Activated naive CD4-positive, alpha-beta T cell treated with anti-CD3 and anti-CD28 coated beads, Interleukin-2, amount 10 ng/mL, durations not matched to agents 7 days and 5 days (primary cell): ENCODE results near the gene HLA-C.
A peak's percentile ranks its signal among the peaks of the same experiment; 100 is the strongest.

Experiments used
- CTCF ChIA-PET: fragments of 350-600 bp; sonication (Branson Sonifier 250); formaldehyde crosslinking; loops from one replicate; lab custom pipeline; 2021; ENCODE audit warnings: antibody characterized with exemption; lab: Charles Lee
- DNase-seq: peaks from one replicate; pipeline ENCODE4 v3.0.0-alpha.2; 2020
- H3K27ac Mint-ChIP-seq: one replicate; pipeline ENCODE4 v1.8.0; 2021; ENCODE audit warnings: mild to moderate bottlenecking, moderate library complexity, mixed read lengths
- H3K27me3 Mint-ChIP-seq: one replicate; pipeline ENCODE4 v1.8.0; 2021; ENCODE audit warnings: mild to moderate bottlenecking, mixed read lengths
- H3K36me3 Mint-ChIP-seq: one replicate; pipeline ENCODE4 v1.8.0; 2021; ENCODE audit warnings: mixed read lengths
- H3K4me1 Mint-ChIP-seq: one replicate; pipeline ENCODE4 v1.8.0; 2021; ENCODE audit warnings: mixed read lengths
- H3K4me3 Mint-ChIP-seq: one replicate; pipeline ENCODE4 v1.8.0; 2021; ENCODE audit warnings: mild to moderate bottlenecking, moderate library complexity, mixed read lengths
- H3K9me3 Mint-ChIP-seq: one replicate; pipeline ENCODE4 v1.8.0; 2021; ENCODE audit warnings: mixed read lengths

Gene HLA-C

GRCh38 chr6:31271641-31272357 lies at the start of gene HLA-C:
Gene HLA-C, minus strand, starts transcription at chr6:31272092. Its CDS starts 21 bp downstream, at chr6:31272071.
- Mint-ChIP-seq H3K27me3 (peaks cover 16% of the 10 kb centered on the region), H3K9me3 (no peaks in the 10 kb centered on the region), H3K36me3 (peaks cover 48% of the 10 kb centered on the region), H3K27ac (peak within 1 kb of the TSS; percentile 99), H3K4me3 (peak within 1 kb of the TSS; percentile 93), H3K4me1 (peaks cover 55% of the 10 kb centered on the region)
- CTCF ChIA-PET, result interaction anchor here (1.0 to 1.6 kb wide), 2 partner anchors 95 to 105 kb away, joined by 3 to 8 read pairs; no protein-coding TSS in a partner anchor
- DNase-seq, result peak; percentile 95

- H3K4me3 Mint-ChIP-seq, result no peak overlapping the region
- H3K4me1 Mint-ChIP-seq, result no peaks in the 10 kb centered on the region
- no peaks in the 10 kb centered on the region for H3K9me3 Mint-ChIP-seq
- no peaks in the 10 kb centered on the region for H3K36me3 Mint-ChIP-seq
- no peak for DNase-seq
- H3K27ac Mint-ChIP-seq, result no peak overlapping the region
- H3K27me3 Mint-ChIP-seq, result peaks cover 60% of the 10 kb centered on the region
- CTCF ChIA-PET, result no interaction called here
Measured at GRCh38 chr6:31321005-31321707, 49.3 kb upstream of the HLA-C start.

DNA sequence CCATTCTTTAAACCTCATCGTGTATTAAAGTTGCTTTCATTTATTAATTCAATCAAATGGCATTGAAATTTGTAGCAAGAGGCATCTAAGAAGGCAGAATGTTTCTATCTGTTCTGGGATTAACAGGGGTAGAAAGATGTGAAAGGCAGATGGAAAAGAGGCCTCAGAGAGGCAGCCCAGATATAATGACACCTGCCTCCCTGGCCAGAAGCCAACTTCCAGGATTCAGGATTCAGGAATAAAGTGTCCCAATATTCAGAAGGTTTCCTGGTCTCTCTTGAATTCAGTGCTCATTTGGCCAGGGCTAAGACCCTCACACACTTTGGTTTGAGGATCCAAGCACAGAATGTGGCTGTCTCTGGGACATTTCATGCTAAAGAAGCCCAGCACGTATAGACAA lies 45.1 kb upstream of the HLA-C start:
- H3K27ac Mint-ChIP-seq, result no peak overlapping the region
- CTCF ChIA-PET, result no interaction called here

DNA sequence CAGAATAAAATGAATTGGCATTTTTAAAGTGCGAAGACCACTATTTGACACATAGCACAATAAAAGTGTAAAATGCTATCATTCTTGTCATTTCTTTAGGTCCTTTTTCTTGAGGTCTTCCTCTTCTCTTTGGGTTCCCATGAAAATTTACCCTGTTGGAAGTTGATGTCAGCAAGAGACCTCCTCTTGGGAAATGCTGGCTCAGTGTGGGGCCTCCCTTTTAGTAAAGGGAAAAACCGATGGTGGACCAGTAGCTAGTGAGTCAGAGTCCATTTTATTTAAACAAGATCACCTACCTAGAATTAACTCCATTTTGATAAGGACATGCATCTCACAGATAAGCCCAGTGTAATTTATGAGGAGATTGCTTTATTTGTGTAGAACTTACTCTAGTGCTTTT lies 37.7 kb upstream of the HLA-C start:
- no peak overlapping the region for H3K4me3 Mint-ChIP-seq
- no peaks in the 10 kb centered on the region for H3K36me3 Mint-ChIP-seq
- peaks cover 37% of the 10 kb centered on the region for H3K27me3 Mint-ChIP-seq
- no peaks in the 10 kb centered on the region for H3K9me3 Mint-ChIP-seq
- CTCF ChIA-PET, result no interaction called here
- no peak overlapping the region for H3K27ac Mint-ChIP-seq
- DNase-seq, result no peak
- H3K4me1 Mint-ChIP-seq, result peaks cover 4% of the 10 kb centered on the region

More for the DNA sequence above, 45.1 kb upstream of the HLA-C start:
- no peak for DNase-seq
- Mint-ChIP-seq H3K27me3 (peaks cover 41% of the 10 kb centered on the region), H3K36me3 (no peaks in the 10 kb centered on the region), H3K9me3 (no peaks in the 10 kb centered on the region), H3K4me1 (no peaks in the 10 kb centered on the region), H3K4me3 (no peak overlapping the region)

- CTCF ChIA-PET, result interaction anchor here (0.5 kb wide), 1 partner anchor 116 kb away, joined by 4 read pairs; no protein-coding TSS in a partner anchor
- H3K27me3 Mint-ChIP-seq, result peaks cover 40% of the 10 kb centered on the region
Measured at GRCh38 chr6:31308845-31309175, 36.9 kb upstream of the HLA-C start.

GRCh38 chr6:31308050-31308844 lies 36.4 kb upstream of the HLA-C start:
- Mint-ChIP-seq H3K4me1 (peaks cover 4% of the 10 kb centered on the region), H3K27me3 (peaks cover 44% of the 10 kb centered on the region), H3K27ac (no peak overlapping the region), H3K9me3 (no peaks in the 10 kb centered on the region), H3K36me3 (no peaks in the 10 kb centered on the region), H3K4me3 (peak overlapping the region; percentile 66)
- peak; percentile 65 for DNase-seq
- CTCF ChIA-PET, result interaction anchor here (0.5 kb wide), 1 partner anchor 116 kb away, joined by 4 read pairs; no protein-coding TSS in a partner anchor

More at GRCh38 chr6:31308845-31309175, 36.9 kb upstream of the HLA-C start:
- H3K36me3 Mint-ChIP-seq, result no peaks in the 10 kb centered on the region
- peak overlapping the region; percentile 66 for H3K4me3 Mint-ChIP-seq
- no peak for DNase-seq
- H3K27ac Mint-ChIP-seq, result no peak overlapping the region
- no peaks in the 10 kb centered on the region for H3K9me3 Mint-ChIP-seq
- H3K4me1 Mint-ChIP-seq, result peaks cover 4% of the 10 kb centered on the region

DNA sequence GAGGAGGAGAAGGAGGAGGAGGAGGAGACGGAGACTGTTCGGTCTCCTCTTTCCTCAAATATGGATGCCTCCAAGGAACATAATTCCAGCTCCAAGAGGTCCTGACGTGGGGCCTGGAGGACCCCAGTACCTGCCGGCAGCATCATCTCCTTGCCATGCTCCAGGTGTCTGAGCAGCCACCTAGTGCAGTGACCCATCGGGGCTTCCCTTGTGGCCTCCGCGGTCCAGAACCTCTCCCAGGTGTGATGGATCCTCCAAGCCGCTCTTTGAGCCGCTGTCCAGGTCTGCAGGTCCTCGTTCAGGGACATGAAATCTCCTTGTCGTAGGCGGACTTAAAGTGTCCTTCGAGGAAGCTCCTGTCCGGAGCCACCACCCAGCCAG lies 35.8 kb upstream of the HLA-C start:
- Mint-ChIP-seq H3K36me3 (no peaks in the 10 kb centered on the region), H3K4me3 (peak overlapping the region; percentile 66), H3K27me3 (peaks cover 43% of the 10 kb centered on the region), H3K27ac (no peak overlapping the region), H3K4me1 (peaks cover 4% of the 10 kb centered on the region), H3K9me3 (no peaks in the 10 kb centered on the region)
- no peak for DNase-seq
- CTCF ChIA-PET, result interaction anchor here (0.7 kb wide), 1 partner anchor 59 kb away, joined by 4 read pairs; no protein-coding TSS in a partner anchor

DNA sequence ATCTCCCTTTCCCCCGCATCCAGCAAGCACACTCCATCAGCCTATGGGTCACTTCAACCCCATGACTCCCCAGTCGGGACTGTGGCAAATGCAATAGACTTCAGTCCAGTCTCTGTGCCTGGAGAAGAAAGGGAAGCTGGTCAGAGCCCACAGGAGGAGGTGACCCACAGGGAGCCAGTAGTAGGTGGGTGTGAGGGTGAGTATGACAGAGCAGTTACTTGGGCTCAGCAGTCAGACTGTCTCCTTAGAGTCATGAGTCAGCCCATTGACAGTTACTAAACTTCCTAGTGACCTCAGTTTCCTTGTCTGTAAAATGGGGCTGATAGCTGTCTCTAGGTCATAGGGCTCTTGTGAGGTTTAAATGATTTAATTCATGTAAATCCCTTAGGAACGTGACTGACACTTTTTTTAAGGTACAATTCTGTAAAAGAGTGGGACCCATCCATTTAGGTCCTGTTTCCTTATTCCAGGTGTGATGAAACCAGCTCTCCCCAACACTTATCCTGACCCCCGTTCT lies 33.9 kb upstream of the HLA-C start:
- no peak for DNase-seq
- Mint-ChIP-seq H3K36me3 (no peaks in the 10 kb centered on the region), H3K4me3 (no peak overlapping the region), H3K27ac (no peak overlapping the region), H3K27me3 (peaks cover 43% of the 10 kb centered on the region), H3K9me3 (no peaks in the 10 kb centered on the region), H3K4me1 (peaks cover 4% of the 10 kb centered on the region)
- CTCF ChIA-PET, result no interaction called here

DNA sequence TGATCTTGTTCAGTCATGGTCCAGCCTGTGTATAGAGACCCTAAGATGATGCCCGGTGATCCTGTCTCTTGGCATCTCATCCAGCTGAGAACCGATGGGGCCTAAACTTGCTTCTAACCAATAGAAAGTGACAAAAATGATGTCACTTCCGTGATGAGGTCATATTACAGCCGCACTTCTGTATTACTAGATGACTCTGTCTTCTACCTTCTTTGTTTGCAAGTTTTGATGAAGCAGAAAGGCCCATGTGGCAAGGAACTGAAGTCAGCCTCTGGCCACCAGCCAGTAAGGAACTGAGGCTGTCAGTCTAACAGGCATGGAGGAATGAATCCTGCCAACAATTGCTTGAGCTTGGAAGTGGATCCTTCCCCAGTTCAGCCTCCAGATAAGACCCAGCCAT lies 32.8 kb upstream of the HLA-C start:
- CTCF ChIA-PET, result interaction anchor here (1.0 kb wide), 2 partner anchors 13 to 73 kb away, joined by 3 to 4 read pairs; no protein-coding TSS in a partner anchor
- no peaks in the 10 kb centered on the region for H3K36me3 Mint-ChIP-seq
- H3K9me3 Mint-ChIP-seq, result no peaks in the 10 kb centered on the region
- peaks cover 43% of the 10 kb centered on the region for H3K27me3 Mint-ChIP-seq
- H3K27ac Mint-ChIP-seq, result no peak overlapping the region
- no peak for DNase-seq
- no peak overlapping the region for H3K4me3 Mint-ChIP-seq
- peaks cover 4% of the 10 kb centered on the region for H3K4me1 Mint-ChIP-seq

- H3K9me3 Mint-ChIP-seq, result no peaks in the 10 kb centered on the region
- peaks cover 39% of the 10 kb centered on the region for H3K27me3 Mint-ChIP-seq
- H3K4me1 Mint-ChIP-seq, result no peaks in the 10 kb centered on the region
- no peaks in the 10 kb centered on the region for H3K36me3 Mint-ChIP-seq
- no peak overlapping the region for H3K4me3 Mint-ChIP-seq
- CTCF ChIA-PET, result no interaction called here
- no peak overlapping the region for H3K27ac Mint-ChIP-seq
- DNase-seq, result no peak
Measured at GRCh38 chr6:31300797-31301196, 28.9 kb upstream of the HLA-C start.

- DNase-seq, result no peak
- peaks cover 34% of the 10 kb centered on the region for H3K27me3 Mint-ChIP-seq
Measured at GRCh38 chr6:31299947-31300346, 28.1 kb upstream of the HLA-C start.

GRCh38 chr6:31299511-31299910 lies 27.6 kb upstream of the HLA-C start:
- H3K4me1 Mint-ChIP-seq, result no peaks in the 10 kb centered on the region
- H3K27ac Mint-ChIP-seq, result no peak overlapping the region
- DNase-seq, result no peak
- H3K36me3 Mint-ChIP-seq, result no peaks in the 10 kb centered on the region
- H3K27me3 Mint-ChIP-seq, result peaks cover 34% of the 10 kb centered on the region
- H3K9me3 Mint-ChIP-seq, result no peaks in the 10 kb centered on the region
- CTCF ChIA-PET, result no interaction called here
- H3K4me3 Mint-ChIP-seq, result no peak overlapping the region

More at GRCh38 chr6:31299947-31300346, 28.1 kb upstream of the HLA-C start:
- Mint-ChIP-seq H3K27ac (no peak overlapping the region), H3K4me1 (no peaks in the 10 kb centered on the region), H3K9me3 (no peaks in the 10 kb centered on the region), H3K36me3 (no peaks in the 10 kb centered on the region), H3K4me3 (no peak overlapping the region)
- CTCF ChIA-PET, result no interaction called here

GRCh38 chr6:31294056-31294455 lies 22.2 kb upstream of the HLA-C start:
- CTCF ChIA-PET, result interaction anchor here (1.1 kb wide), 1 partner anchor 8 kb away, joined by 5 read pairs; no protein-coding TSS in a partner anchor
- Mint-ChIP-seq H3K27me3 (peaks cover 29% of the 10 kb centered on the region), H3K4me3 (no peak overlapping the region), H3K9me3 (no peaks in the 10 kb centered on the region), H3K27ac (no peak overlapping the region), H3K36me3 (no peaks in the 10 kb centered on the region), H3K4me1 (peaks cover 3% of the 10 kb centered on the region)
- no peak for DNase-seq

DNA sequence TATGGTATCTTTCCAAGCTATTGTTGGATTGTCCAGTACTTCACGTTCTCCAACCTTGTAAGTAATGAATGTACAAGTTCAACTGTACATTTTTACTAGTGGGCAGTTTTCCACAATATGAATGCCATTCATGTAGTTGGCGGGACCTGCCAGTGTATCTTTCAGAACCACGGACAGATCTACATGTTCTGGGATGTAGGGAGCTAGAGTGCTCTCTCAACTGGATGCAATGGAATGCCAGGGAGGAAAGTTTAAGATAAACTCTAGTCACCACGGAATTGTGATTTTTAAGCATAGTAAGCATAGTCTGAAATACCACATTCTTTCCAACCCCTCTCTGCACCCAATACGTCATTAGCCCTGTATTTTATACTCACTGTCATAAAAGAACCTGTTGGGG lies 21.5 kb upstream of the HLA-C start:
- no peak for DNase-seq
- CTCF ChIA-PET, result no interaction called here
- Mint-ChIP-seq H3K27me3 (peaks cover 24% of the 10 kb centered on the region), H3K9me3 (no peaks in the 10 kb centered on the region), H3K4me3 (no peak overlapping the region), H3K4me1 (peaks cover 3% of the 10 kb centered on the region), H3K27ac (no peak overlapping the region), H3K36me3 (no peaks in the 10 kb centered on the region)
